GM23248 (cell line): ENCODE measurements around the gene PRR12. TPM values are rescaled to one million over a fixed set of nuclear protein-coding genes. Genes with fewer than 3 reads are reported as not detected.

Experiments used
- DNase-seq: peaks from one replicate; pipeline ENCODE4 v3.0.0-alpha.2; 2015
- H2AFZ ChIP-seq: fragments of 200-600 bp; sonication (generic); 2 replicates; pipeline ENCODE4 v1.6.1; 2016; ENCODE audit warnings: antibody characterized with exemption
- H3F3A ChIP-seq: fragments of 200-600 bp; sonication (generic); 2 replicates; pipeline ENCODE4 v1.6.1; 2016; ENCODE audit warnings: mild to moderate bottlenecking, antibody characterized with exemption, mixed run types; ENCODE audit not compliant: insufficient read depth
- H3K27ac ChIP-seq: fragments of 200-600 bp; sonication (generic); 2 replicates; pipeline ENCODE4 v1.5.1; 2016; ENCODE audit warnings: mild to moderate bottlenecking
- H3K27me3 ChIP-seq: fragments of 200-600 bp; sonication (generic); replicated peaks from 2 replicates; pipeline ENCODE4 v1.6.1; 2016; ENCODE audit warnings: mild to moderate bottlenecking; ENCODE audit not compliant: insufficient read depth
- H3K36me3 ChIP-seq: fragments of 200-600 bp; sonication (generic); 2 replicates; pipeline ENCODE4 v1.6.1; 2016; ENCODE audit warnings: low read depth, mild to moderate bottlenecking
- H3K4me1 ChIP-seq: fragments of 200-600 bp; sonication (generic); 2 replicates; pipeline ENCODE4 v1.6.1; 2016; ENCODE audit warnings: mild to moderate bottlenecking; ENCODE audit not compliant: insufficient read depth
- H3K4me2 ChIP-seq: fragments of 200-600 bp; sonication (generic); one replicate; pipeline ENCODE4 v1.6.1; 2016; ENCODE audit warnings: mild to moderate bottlenecking; ENCODE audit not compliant: unreplicated experiment
- H3K4me3 ChIP-seq: fragments of 200-600 bp; sonication (generic); 2 replicates; pipeline ENCODE4 v1.5.1; 2016; ENCODE audit warnings: mild to moderate bottlenecking
- H3K79me2 ChIP-seq: fragments of 200-600 bp; sonication (generic); 2 replicates; pipeline ENCODE4 v1.6.1; 2016; ENCODE audit warnings: mild to moderate bottlenecking; ENCODE audit not compliant: insufficient read depth
- H3K9ac ChIP-seq: fragments of 200-600 bp; sonication (generic); 2 replicates; pipeline ENCODE4 v1.6.1; 2016; ENCODE audit warnings: mild to moderate bottlenecking
- H3K9me2 ChIP-seq: fragments of 200-600 bp; sonication (generic); 2 replicates; pipeline ENCODE4 v1.6.1; 2016; ENCODE audit warnings: mixed run types, mild to moderate bottlenecking, moderate library complexity; ENCODE audit not compliant: insufficient read depth
- H3K9me3 ChIP-seq: fragments of 200-600 bp; sonication (generic); one replicate; pipeline ENCODE4 v1.6.1; 2017; ENCODE audit warnings: low read depth
- H4K20me1 ChIP-seq: fragments of 200-600 bp; sonication (generic); 2 replicates; pipeline ENCODE4 v1.6.0; 2016; ENCODE audit not compliant: insufficient read depth
- EZH2 ChIP-seq: fragments of 200-600 bp; sonication (generic); IDR thresholded peaks from 2 replicates; pipeline ENCODE4 v1.6.1; 2018; ENCODE audit warnings: antibody characterized with exemption, mild to moderate bottlenecking; ENCODE audit not compliant: insufficient read depth, poor library complexity, severe bottlenecking
- EZH2phosphoT487 ChIP-seq: fragments of 200-600 bp; sonication (generic); IDR thresholded peaks from 2 replicates; pipeline ENCODE4 v1.6.1; 2018; ENCODE audit warnings: antibody characterized with exemption, moderate library complexity, mild to moderate bottlenecking, low read depth; ENCODE audit not compliant: insufficient read depth
- WGBS, 2 experiments: methylation state at CpG; one replicate each; pipeline ENCODE4 v1.1.6; 2015 to 2017; ENCODE audit warnings: low lambda C conversion rate in 2 of 2, low coverage in 1 of 2; ENCODE audit errors: missing lambda C conversion rate in 2 of 2; 5-methylcytosine and 5-hydroxymethylcytosine counted together
- in situ Hi-C: fragments of 300-500 bp; cut with MboI; formaldehyde crosslinking; loops from 2 replicates; pipeline ENCODE4 v1.15.0; 2020
- polyA plus RNA-seq: library from polyadenylated mRNA; unstranded; fragments of >200 nt; fragmentation: Nextera tagmentation; extraction: Ambion mirVana; gene quantifications from 2 replicates; pipeline ENCODE4 v1.2.1, GENCODE V29; 2016
- total RNA-seq: library from RNA; depleted of rRNA; stranded (reverse); fragments of >200 nt; shearing (Covaris generic); gene quantifications from 2 replicates; pipeline ENCODE4 v1.2.3, GENCODE V29; 2014; rRNA removed

The PRR12 gene, protein sequence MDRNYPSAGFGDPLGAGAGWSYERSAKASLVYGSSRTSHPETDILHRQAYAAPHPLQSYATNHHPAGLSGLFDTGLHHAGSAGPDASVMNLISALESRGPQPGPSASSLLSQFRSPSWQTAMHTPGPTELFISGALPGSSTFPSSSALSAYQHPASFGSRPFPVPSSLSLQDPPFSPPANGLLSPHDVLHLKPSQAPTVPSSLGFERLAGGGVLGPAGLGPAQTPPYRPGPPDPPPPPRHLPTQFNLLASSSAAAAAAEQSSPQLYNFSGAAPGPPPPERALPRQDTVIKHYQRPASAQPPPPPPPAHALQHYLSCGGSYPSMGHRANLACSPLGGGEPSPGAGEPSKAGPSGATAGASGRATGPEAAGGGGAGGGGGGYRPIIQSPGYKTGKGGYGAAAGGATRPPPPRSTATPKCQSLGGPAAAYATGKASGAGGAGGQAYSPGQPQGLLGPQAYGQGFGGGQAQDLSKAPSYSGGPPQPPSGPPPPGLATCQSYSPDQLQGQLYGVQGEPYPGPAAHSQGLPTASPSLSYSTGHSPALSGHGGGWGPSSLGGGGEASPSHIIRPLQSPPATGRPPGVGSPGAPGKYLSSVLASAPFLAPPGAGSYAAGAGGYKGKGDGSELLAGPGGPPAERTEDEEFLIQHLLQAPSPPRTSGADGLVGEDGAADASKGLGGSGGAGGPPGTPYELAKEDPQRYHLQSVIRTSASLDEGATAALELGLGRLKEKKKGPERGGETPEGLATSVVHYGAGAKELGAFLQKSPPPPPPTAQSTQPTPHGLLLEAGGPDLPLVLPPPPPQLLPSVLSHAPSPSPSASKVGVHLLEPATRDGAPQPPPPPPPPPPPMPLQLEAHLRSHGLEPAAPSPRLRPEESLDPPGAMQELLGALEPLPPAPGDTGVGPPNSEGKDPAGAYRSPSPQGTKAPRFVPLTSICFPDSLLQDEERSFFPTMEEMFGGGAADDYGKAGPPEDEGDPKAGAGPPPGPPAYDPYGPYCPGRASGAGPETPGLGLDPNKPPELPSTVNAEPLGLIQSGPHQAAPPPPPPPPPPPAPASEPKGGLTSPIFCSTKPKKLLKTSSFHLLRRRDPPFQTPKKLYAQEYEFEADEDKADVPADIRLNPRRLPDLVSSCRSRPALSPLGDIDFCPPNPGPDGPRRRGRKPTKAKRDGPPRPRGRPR (N-terminal part only)
- 2.7 and 2.9 TPM in 2 replicates for total RNA-seq
- 0.85 and 0.86 TPM in 2 replicates for polyA plus RNA-seq

DNA sequence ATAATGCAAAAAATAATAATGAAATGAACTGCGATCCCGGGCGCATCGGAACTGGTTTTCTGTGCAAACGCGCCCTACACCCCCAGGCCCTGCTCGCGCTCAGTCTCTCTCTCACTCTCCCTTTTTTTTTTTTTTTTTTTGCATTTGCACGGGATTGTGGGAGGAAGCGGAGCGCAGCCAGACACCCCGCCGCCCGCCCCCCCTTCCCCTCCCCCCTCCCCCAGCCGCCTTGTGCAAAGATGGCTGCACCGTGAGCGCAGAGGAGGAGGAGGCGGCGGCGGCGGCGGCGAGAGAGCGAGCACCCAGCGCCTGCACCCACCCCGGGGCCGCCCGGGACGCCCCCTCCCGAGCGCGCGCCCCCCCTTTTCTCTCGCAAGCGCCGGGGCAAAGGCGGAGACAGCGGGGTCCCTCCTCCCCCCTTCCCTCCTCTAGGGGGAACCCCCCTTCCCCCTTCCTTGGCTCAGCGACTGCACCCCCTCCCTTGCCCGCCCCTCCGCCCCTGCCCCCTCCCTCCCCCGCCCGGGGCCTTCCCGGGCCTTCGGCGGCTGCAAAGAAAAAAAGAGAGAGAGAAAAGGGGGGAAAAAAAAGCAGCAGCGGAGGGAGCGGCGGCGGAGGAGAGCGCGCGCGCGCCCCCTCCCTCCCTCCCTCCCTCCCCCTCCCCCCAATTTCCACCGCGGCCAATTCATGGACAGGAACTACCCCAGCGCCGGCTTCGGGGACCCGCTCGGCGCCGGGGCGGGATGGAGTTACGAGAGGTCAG, at the start of gene PRR12:
PRR12 (plus strand) TSS at position 212 of the 760 bp plus-strand sequence; CDS start at position 685, 473 bp downstream.
- Histone ChIP-seq H3K27ac (peak within 1 kb of the TSS; percentile 84), H3K27me3 (no peaks in the 10 kb centered on the region), H3K4me3 (peak within 1 kb of the TSS; percentile 95), H3K9me3 (no peaks in the 10 kb centered on the region), H4K20me1 (peaks cover 6% of the 10 kb centered on the region; the same call in 1 of the 2 replicates), H3K9me2 (no peaks in the 10 kb centered on the region), H2AFZ (peak within 1 kb of the TSS; percentile 76), H3K9ac (peak within 1 kb of the TSS; percentile 87), H3K36me3 (no peaks in the 10 kb centered on the region), H3K4me1 (peaks cover 9% of the 10 kb centered on the region), H3K79me2 (peaks cover 41% of the 10 kb centered on the region), H3K4me2 (peak within 1 kb of the TSS; percentile 96), H3F3A (peaks cover 13% of the 10 kb centered on the region)
- DNase-seq = peak; percentile 84
- TF ChIP-seq EZH2 = no peak
- TF ChIP-seq EZH2phosphoT487 = no peak
- in situ Hi-C loops = no loop called here
- 0 to 1% methylated on average over 19 to 65 of the region's 66 CpGs for WGBS, 2 experiments

GRCh38 chr19:49541914-49542313, 49.1 kb upstream of the PRR12 start:
- Histone ChIP-seq H3K27me3 (no peaks in the 10 kb centered on the region), H3K9me2 (no peaks in the 10 kb centered on the region), H3K4me2 (no peak overlapping the region), H3K9me3 (no peaks in the 10 kb centered on the region), H3K36me3 (peaks cover 35% of the 10 kb centered on the region), H3F3A (peaks cover 61% of the 10 kb centered on the region), H4K20me1 (no peaks in the 10 kb centered on the region), H3K79me2 (peaks cover 4% of the 10 kb centered on the region; the same call in 1 of the 2 replicates), H3K4me3 (no peak overlapping the region), H3K9ac (no peak overlapping the region), H3K4me1 (peaks cover 7% of the 10 kb centered on the region; the same call in 1 of the 2 replicates), H2AFZ (no peak overlapping the region), H3K27ac (no peak overlapping the region)
- WGBS, 2 experiments = 83 to 85% methylated on average over 5 to 6 of the region's 6 CpGs
- TF ChIP-seq EZH2phosphoT487 = no peak
- no peak for TF ChIP-seq EZH2
- in situ Hi-C loops = no loop called here
- DNase-seq = no peak

DNA sequence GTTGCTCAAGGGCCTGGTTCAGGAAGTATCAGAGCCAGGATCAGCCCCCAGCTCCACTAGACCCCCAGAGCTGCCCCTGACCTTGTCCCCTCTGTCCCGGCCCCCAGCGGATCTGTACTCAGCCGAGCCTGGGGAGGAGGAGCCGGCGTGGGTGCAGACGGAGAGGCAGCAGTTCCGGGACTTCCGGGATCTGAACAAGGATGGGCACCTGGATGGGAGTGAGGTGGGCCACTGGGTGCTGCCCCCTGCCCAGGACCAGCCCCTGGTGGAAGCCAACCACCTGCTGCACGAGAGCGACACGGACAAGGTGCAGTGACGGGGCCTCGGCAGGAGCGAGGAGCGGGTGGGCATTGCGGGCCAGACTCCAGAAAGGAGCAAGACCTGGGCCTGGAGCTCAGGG, 48.5 kb upstream of the PRR12 start:
- Histone ChIP-seq H3K9me2 (no peaks in the 10 kb centered on the region), H4K20me1 (no peaks in the 10 kb centered on the region), H3F3A (peaks cover 67% of the 10 kb centered on the region), H3K27me3 (no peaks in the 10 kb centered on the region), H3K4me1 (peaks cover 7% of the 10 kb centered on the region; the same call in 1 of the 2 replicates), H2AFZ (no peak overlapping the region), H3K36me3 (peaks cover 30% of the 10 kb centered on the region), H3K4me3 (no peak overlapping the region), H3K4me2 (no peak overlapping the region), H3K27ac (no peak overlapping the region), H3K9ac (no peak overlapping the region), H3K79me2 (peaks cover 4% of the 10 kb centered on the region; the same call in 1 of the 2 replicates), H3K9me3 (no peaks in the 10 kb centered on the region)
- in situ Hi-C loops = no loop called here
- no peak for TF ChIP-seq EZH2phosphoT487
- TF ChIP-seq EZH2 = no peak
- WGBS, 2 experiments = 86 to 90% methylated on average over 16 of the region's 16 CpGs
- no peak for DNase-seq
